OCI-LY1 (cell line): ENCODE results near the gene C3.

Experiments
- CTCF ChIP-seq: fragments of 200-600 bp; sonication (generic), shearing (Covaris generic); IDR thresholded peaks from 2 replicates; pipeline ENCODE4 v1.5.1; 2017; ENCODE audit warnings: mild to moderate bottlenecking, antibody characterized with exemption, low read length, moderate library complexity, mixed read lengths
- EZH2 ChIP-seq: fragments of 200-600 bp; sonication (generic), shearing (Covaris generic); IDR thresholded peaks from 2 replicates; pipeline ENCODE4 v1.8.0; 2017; ENCODE audit warnings: borderline replicate concordance, mixed run types, mild to moderate bottlenecking, antibody characterized with exemption, low read length, moderate library complexity, mixed read lengths

GRCh38 chr19:6711078-6711361 lies 9.4 kb downstream of the C3 start:
- no peak for TF ChIP-seq CTCF
- TF ChIP-seq EZH2, result no peak
